GM19240 (cell line): ENCODE data around the gene PRF1.
"Not testable (repeated sequence)": the region's sequence is repeated elsewhere in the genome, so short reads cannot be mapped to it uniquely, and the experiment has no call there.

Experiments used
- DNase-seq: peaks from one replicate; pipeline ENCODE4 v3.0.0; 2011; ENCODE audit warnings: low spot score; ENCODE audit not compliant: insufficient read length

Gene PRF1

GRCh38 chr10:70602665-70603448 lies at the start of gene PRF1:
Gene PRF1 (minus strand): TSS chr10:70602741. CDS start chr10:70600902, 1,839 bp downstream.
- no peak for DNase-seq

- no peak for DNase-seq
Observed at GRCh38 chr10:70651661-70652060, 49.1 kb upstream of the PRF1 start.

- no peak for DNase-seq
Observed at GRCh38 chr10:70650718-70651117, 48.2 kb upstream of the PRF1 start.

GRCh38 chr10:70650104-70650503 lies 47.6 kb upstream of the PRF1 start:
- no peak for DNase-seq

GRCh38 chr10:70649526-70649925 lies 47.0 kb upstream of the PRF1 start:
- no peak for DNase-seq

- no peak for DNase-seq
Observed at GRCh38 chr10:70648427-70648826, 45.9 kb upstream of the PRF1 start.

GRCh38 chr10:70647086-70647485 lies 44.5 kb upstream of the PRF1 start:
- no peak for DNase-seq

GRCh38 chr10:70644959-70645358 lies 42.4 kb upstream of the PRF1 start:
- DNase-seq, result not testable (repeated sequence)

- DNase-seq, result not testable (repeated sequence)
Observed at GRCh38 chr10:70643272-70643671, 40.7 kb upstream of the PRF1 start.

GRCh38 chr10:70639640-70640383 lies 37.3 kb upstream of the PRF1 start:
- not testable (repeated sequence) for DNase-seq

- DNase-seq, result not testable (repeated sequence)
Observed at GRCh38 chr10:70634515-70634914, 32.0 kb upstream of the PRF1 start.

GRCh38 chr10:70634011-70634410 lies 31.5 kb upstream of the PRF1 start:
- no peak for DNase-seq

GRCh38 chr10:70631735-70632134 lies 29.2 kb upstream of the PRF1 start:
- not testable (repeated sequence) for DNase-seq

- no peak for DNase-seq
Observed at GRCh38 chr10:70629338-70629737, 26.8 kb upstream of the PRF1 start.

GRCh38 chr10:70626056-70626455 lies 23.5 kb upstream of the PRF1 start:
- DNase-seq, result no peak

- no peak for DNase-seq
Observed at GRCh38 chr10:70622981-70623844, 20.7 kb upstream of the PRF1 start.

- no peak for DNase-seq
Observed at GRCh38 chr10:70622541-70622940, 20.0 kb upstream of the PRF1 start.

GRCh38 chr10:70621503-70622078 lies 19.1 kb upstream of the PRF1 start:
- no peak for DNase-seq

- no peak for DNase-seq
Observed at GRCh38 chr10:70620020-70620289, 17.4 kb upstream of the PRF1 start.

GRCh38 chr10:70619271-70620019 lies 16.9 kb upstream of the PRF1 start:
- DNase-seq, result no peak

GRCh38 chr10:70618663-70619062 lies 16.1 kb upstream of the PRF1 start:
- DNase-seq, result no peak
